ENCODE results near the gene JOSD1. TPM values are rescaled to one million over a fixed set of nuclear protein-coding genes. Genes with fewer than 3 reads are reported as not detected.

JOSD1 gene
- total and polyA plus RNA-seq, 2 of the 4 experiments (the other 2 are of a cell fraction) = 30.2 to 35.8 TPM

DNA sequence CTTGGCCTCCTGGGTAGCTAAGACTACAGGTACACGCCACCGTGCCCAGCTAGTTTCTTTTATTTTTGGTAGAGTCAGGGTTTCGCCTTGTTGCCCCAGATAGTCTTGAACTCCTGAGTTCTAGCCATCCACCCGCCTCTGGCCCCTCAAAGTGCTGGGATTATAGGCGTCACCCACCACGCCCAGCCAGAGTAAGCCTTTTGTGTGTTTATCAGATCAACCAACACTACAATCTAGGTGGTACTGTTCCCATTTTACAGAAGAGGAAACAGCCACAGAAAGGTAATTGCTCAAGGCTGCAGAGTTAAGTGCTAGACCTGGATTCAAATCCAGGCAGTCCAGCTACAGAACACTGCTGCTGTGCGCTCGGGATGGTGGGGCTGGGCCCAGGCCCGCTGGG, 15.8 kb downstream of the JOSD1 start:
- Histone ChIP-seq H3K4ac (ENCODE audit: low read depth, low read length) (no peak overlapping the region), H4K91ac (ENCODE audit: insufficient read depth, low read depth, low read length) (no peak overlapping the region), H3K27ac (ENCODE audit: insufficient read depth, low read length) (no peak overlapping the region), H2AFZ (replicated peaks; ENCODE audit: low read length, poor library complexity) (no peak overlapping the region), H2BK15ac (ENCODE audit: low read depth, low read length) (no peak overlapping the region), H3K9me3 (ENCODE audit: control insufficient read depth, insufficient read depth, low read length) (no peaks in the 10 kb centered on the region), H3K79me1 (ENCODE audit: low read depth in 1 of 2, low read length in 2 of 2) (peaks cover 31 to 51% of the 10 kb centered on the region in 2 experiments), H3K4me2 (ENCODE audit: low read depth, low read length) (no peak overlapping the region), H4K8ac (ENCODE audit: low read depth in 2 of 2, low read length in 2 of 2) (no peak overlapping the region), H3K23ac (ENCODE audit: low read depth, low read length) (no peak overlapping the region), H3K9ac (ENCODE audit: low read depth, low read length) (no peak overlapping the region), H3K4me1 (ENCODE audit: control insufficient read depth, insufficient read depth, low read length) (no peaks in the 10 kb centered on the region; the same call in 1 of the 2 replicates), H2AK9ac (replicated peaks; ENCODE audit: low read depth, low read length, poor library complexity) (no peak overlapping the region), H3K56ac (ENCODE audit: extremely low read depth, insufficient read depth, low read length) (no peak overlapping the region), H3K27me3 (ENCODE audit: control insufficient read depth, insufficient read depth, low read length) (no peaks in the 10 kb centered on the region), H3K18ac (ENCODE audit: low read depth, low read length) (no peak overlapping the region), H3K36me3 (ENCODE audit: control insufficient read depth, insufficient read depth, low read length) (peaks cover 47% of the 10 kb centered on the region), H3K9me1 (ENCODE audit: insufficient read depth, low read length) (peaks cover 4% of the 10 kb centered on the region; the same call in 1 of the 2 replicates), H2AK5ac (ENCODE audit: low read depth, low read length) (no peak overlapping the region), H3K14ac (replicated peaks; ENCODE audit: low read depth, low read length) (no peak overlapping the region), H2BK20ac (ENCODE audit: low read depth, low read length) (no peak overlapping the region), H3K4me3 (ENCODE audit: insufficient read depth, low read depth, low read length) (no peak overlapping the region), H4K5ac (ENCODE audit: low read depth, low read length) (no peak overlapping the region), H2BK120ac (ENCODE audit: low read depth, low read length) (no peak overlapping the region), H4K20me1 (ENCODE audit: insufficient read depth, low read length) (0 out of 2 replicates have a peak, but pooled peaks cover 4% of the 10 kb centered on the region), H2BK5ac (ENCODE audit: low read depth, low read length, poor library complexity, severe bottlenecking) (no peak overlapping the region)
- no TSS peak for BruUV-seq (replicated peaks)
- no CpG with 5 or more reads among the region's 9 CpGs for WGBS, 2 experiments (ENCODE audit: extremely low coverage in 2 of 2, insufficient read length in 1 of 2)
- POLR2A ChIA-PET (ENCODE audit: unreplicated experiment) = no interaction called here
- ATAC-seq (ENCODE audit: low read depth) (no peak), DNase-seq (no peak)
- in situ Hi-C loops (cut with MboI; ENCODE audit: low sequenced_read_pairs) (no loop called here), dilution Hi-C loops (cut with HindIII; ENCODE audit: low sequenced_read_pairs, unreplicated experiment) (no loop called here), intact Hi-C loops (cut with micrococcal nuclease) (no loop called here)
- TF ChIP-seq, protein P1, sequence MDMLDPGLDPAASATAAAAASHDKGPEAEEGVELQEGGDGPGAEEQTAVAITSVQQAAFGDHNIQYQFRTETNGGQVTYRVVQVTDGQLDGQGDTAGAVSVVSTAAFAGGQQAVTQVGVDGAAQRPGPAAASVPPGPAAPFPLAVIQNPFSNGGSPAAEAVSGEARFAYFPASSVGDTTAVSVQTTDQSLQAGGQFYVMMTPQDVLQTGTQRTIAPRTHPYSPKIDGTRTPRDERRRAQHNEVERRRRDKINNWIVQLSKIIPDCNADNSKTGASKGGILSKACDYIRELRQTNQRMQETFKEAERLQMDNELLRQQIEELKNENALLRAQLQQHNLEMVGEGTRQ (IDR thresholded peaks at IDR 0.05; ENCODE audit: low read depth, low read length) = no peak
- TF ChIP-seq RAD21 (IDR thresholded peaks at IDR 0.05; ENCODE audit: low read length) (no peak), MAZ (IDR thresholded peaks at IDR 0.05; ENCODE audit: borderline replicate concordance, low read depth, low read length) (no peak), BHLHE40 (IDR thresholded peaks at IDR 0.05; ENCODE audit: low read depth, low read length) (no peak), RFX5 (IDR thresholded peaks at IDR 0.05; ENCODE audit: low read depth, low read length) (no peak), CEBPB (IDR thresholded peaks at IDR 0.05; ENCODE audit: low read depth, low read length) (no peak), FOS (IDR thresholded peaks at IDR 0.05; ENCODE audit: low read depth, low read length) (no peak), RCOR1 (IDR thresholded peaks at IDR 0.05; ENCODE audit: insufficient replicate concordance, low read length) (no peak)
- CTCF ChIA-PET = no interaction called here

All from IMR-90 (cell line).